ENCODE data around the gene CCL26. TPM values are rescaled to one million over a fixed set of nuclear protein-coding genes. Genes with fewer than 3 reads are reported as not detected.

The CCL26 gene
- total and polyA plus RNA-seq, 10 of the 15 experiments (the other 5 are each of a cell fraction or from before 2014, with no cell fraction given): not detected

- TF ChIP-seq BCLAF1 (IDR thresholded peaks at IDR 0.05) (no peak), CHD4 (IDR thresholded peaks at IDR 0.05) (no peak), FOXM1 (IDR thresholded peaks at IDR 0.05; ENCODE audit: low read depth, low read length) (no peak), STAT3 (IDR thresholded peaks at IDR 0.05; ENCODE audit: low read depth, low read length) (no peak), MLLT1 (IDR thresholded peaks at IDR 0.05) (peak; percentile 82), EGR1 (IDR thresholded peaks at IDR 0.05; ENCODE audit: borderline replicate concordance in 1 of 2, low read depth in 2 of 2, low read length in 2 of 2) (no peak), RAD51 (IDR thresholded peaks at IDR 0.05) (no peak), SIN3A (IDR thresholded peaks at IDR 0.05; ENCODE audit: low read depth, low read length) (no peak), GATAD2B (conservative IDR thresholded peaks at IDR 0.05; ENCODE audit: low read depth) (peak; percentile 54; the same call in 1 of the 2 replicates), SIX5 (IDR thresholded peaks at IDR 0.05; ENCODE audit: low read depth, low read length, severe bottlenecking) (no peak), SPI1 (IDR thresholded peaks at IDR 0.05; ENCODE audit: borderline replicate concordance, insufficient read depth, low read depth, low read length) (no peak), PML (IDR thresholded peaks at IDR 0.05; ENCODE audit: low read length) (no peak), CEBPZ (IDR thresholded peaks at IDR 0.05; ENCODE audit: low read depth, low read length) (no peak), ATF7 (IDR thresholded peaks at IDR 0.05; ENCODE audit: low read depth) (no peak), NFXL1 (IDR thresholded peaks at IDR 0.05; ENCODE audit: borderline replicate concordance) (no peak), RB1 (IDR thresholded peaks at IDR 0.05; ENCODE audit: borderline replicate concordance) (no peak), IKZF1 (conservative IDR thresholded peaks at IDR 0.05) (no peak; the same call in none of the 2 replicates), REST (IDR thresholded peaks at IDR 0.05; ENCODE audit: low read depth, low read length) (no peak), DPF2 (IDR thresholded peaks at IDR 0.05) (no peak; the same call in 1 of the 2 replicates), FOXK2 (IDR thresholded peaks at IDR 0.05) (no peak), EED (IDR thresholded peaks at IDR 0.05; ENCODE audit: low read depth) (no peak), NR2F1 (conservative IDR thresholded peaks at IDR 0.05) (no peak)
Observed at GRCh38 chr7:75738604-75738974, 33.4 kb downstream of the CCL26 start, which contains the start of gene HIP1 (continued).

All from GM12878 (cell line).